ENCODE results near the gene SAMD7. TPM values are rescaled to one million over a fixed set of nuclear protein-coding genes. Genes with fewer than 3 reads are reported as not detected.

The SAMD7 gene
- polyA plus RNA-seq, 3 donors = not detected

DNA sequence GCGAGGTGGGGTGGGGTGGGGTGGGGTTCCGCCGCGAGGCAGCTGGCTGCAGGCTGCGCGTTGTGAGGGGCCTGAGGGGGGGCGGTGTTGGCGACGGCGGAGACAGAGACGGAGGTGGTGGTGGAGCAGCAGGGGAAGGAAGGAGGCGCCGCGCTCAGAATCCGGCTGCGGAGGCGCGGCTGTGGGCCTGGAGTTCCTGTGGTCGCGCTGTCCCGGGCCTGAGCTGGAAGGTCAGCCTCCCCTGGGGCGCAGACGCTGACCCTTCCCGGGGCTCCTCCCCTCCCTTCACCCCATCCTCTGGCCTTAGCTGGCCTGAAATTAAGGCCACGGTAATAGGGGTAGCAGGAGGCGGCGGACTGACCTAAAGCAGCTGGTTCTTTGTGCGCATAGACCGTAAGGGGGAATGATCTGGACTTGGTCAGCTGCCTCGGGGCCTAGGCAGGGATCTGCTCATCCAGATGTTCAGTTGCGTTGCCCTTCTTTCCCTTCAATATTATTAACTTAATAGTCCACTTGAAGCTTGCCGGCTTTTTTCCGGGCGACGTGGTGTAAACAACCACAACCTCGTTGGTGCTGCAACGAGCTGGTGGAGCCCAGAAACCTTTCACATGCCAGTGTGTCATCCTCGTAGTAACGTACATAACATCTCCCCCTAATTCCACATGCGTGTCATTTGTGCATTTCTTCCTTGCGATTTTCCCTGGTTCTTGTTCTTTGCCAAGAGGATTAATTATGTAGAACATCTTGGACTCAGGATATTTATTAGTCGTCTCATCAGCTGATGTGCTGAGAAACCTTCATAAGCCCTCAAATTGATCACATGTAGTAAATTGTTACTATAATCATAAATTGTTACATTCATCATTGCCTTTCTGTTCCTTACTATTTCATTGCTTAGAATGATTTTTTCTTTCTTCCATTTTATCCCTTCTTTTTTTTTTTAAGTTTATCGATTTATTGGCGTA is 55.9 kb downstream of the SAMD7 start:
- Histone ChIP-seq H3K27ac (ENCODE audit: low read depth in 1 of 2, low read length in 2 of 2) (peak overlapping the region; percentile 95 to 98), H3K4me1 (ENCODE audit: control insufficient read depth in 1 of 2, insufficient read depth in 2 of 2, low read length in 2 of 2) (peaks cover 27 to 36% of the 10 kb centered on the region in 2 donors), H4K20me1 (ENCODE audit: insufficient read depth, low read length) (peaks cover 15% of the 10 kb centered on the region), H3K4me2 (replicated peaks; ENCODE audit: extremely low read depth, low read length, poor library complexity, severe bottlenecking) (peak overlapping the region; percentile 73), H3K4me3 (replicated peaks in 1 of 3; ENCODE audit: low read depth in 2 of 3, low read length in 3 of 3) (peak overlapping the region; percentile 78 to 88 (median 81)), H3K9ac (ENCODE audit: insufficient read depth, low read length, poor library complexity, severe bottlenecking) (peak overlapping the region; percentile 97), H3K79me2 (ENCODE audit: insufficient read depth, low read length) (peaks cover 61% of the 10 kb centered on the region), H3K9me3 (replicated peaks in 1 of 2; ENCODE audit: control insufficient read depth in 1 of 2, insufficient read depth in 1 of 2, low read length in 2 of 2) (no peaks in the 10 kb centered on the region), H3K36me3 (replicated peaks in 1 of 2; ENCODE audit: control insufficient read depth in 1 of 2, insufficient read depth in 2 of 2, low read length in 2 of 2) (peaks cover 7 to 17% of the 10 kb centered on the region in 2 donors), H2AFZ (ENCODE audit: insufficient read depth, low read depth, low read length, poor library complexity, severe bottlenecking) (peak overlapping the region; percentile 7), H3K27me3 (ENCODE audit: control insufficient read depth in 2 of 2, insufficient read depth in 2 of 2, low read length in 2 of 2) (no peaks in the 10 kb centered on the region)
- TF ChIP-seq, protein P1, sequence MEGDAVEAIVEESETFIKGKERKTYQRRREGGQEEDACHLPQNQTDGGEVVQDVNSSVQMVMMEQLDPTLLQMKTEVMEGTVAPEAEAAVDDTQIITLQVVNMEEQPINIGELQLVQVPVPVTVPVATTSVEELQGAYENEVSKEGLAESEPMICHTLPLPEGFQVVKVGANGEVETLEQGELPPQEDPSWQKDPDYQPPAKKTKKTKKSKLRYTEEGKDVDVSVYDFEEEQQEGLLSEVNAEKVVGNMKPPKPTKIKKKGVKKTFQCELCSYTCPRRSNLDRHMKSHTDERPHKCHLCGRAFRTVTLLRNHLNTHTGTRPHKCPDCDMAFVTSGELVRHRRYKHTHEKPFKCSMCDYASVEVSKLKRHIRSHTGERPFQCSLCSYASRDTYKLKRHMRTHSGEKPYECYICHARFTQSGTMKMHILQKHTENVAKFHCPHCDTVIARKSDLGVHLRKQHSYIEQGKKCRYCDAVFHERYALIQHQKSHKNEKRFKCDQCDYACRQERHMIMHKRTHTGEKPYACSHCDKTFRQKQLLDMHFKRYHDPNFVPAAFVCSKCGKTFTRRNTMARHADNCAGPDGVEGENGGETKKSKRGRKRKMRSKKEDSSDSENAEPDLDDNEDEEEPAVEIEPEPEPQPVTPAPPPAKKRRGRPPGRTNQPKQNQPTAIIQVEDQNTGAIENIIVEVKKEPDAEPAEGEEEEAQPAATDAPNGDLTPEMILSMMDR (IDR thresholded peaks at IDR 0.05) = no peak
- peaks cover 0 to 4% (median 0%) of the 10 kb centered on the region in 7 donors for H3K9me3 Mint-ChIP-seq
- peak overlapping the region; percentile 96 to 99 (median 98) for H3K27ac Mint-ChIP-seq
- H3K36me3 Mint-ChIP-seq = peaks cover 21% of the 10 kb centered on the region in 2 donors
- intact Hi-C loops (cut with micrococcal nuclease) = loop anchor here (2.0 to 10.0 kb wide), 5 partner anchors 35 to 390 kb away; partner anchors contain the start of genes ACTRT3 (in 2 of the 2), TERC (in 2 of the 2), LRRC31 (in 1 of the 2) and SKIL (in 1 of the 2)
- peaks cover 0 to 2% (median 2%) of the 10 kb centered on the region in 3 donors for H3K27me3 Mint-ChIP-seq (ENCODE audit: low read depth in 3 of 3)
- H3K4me3 Mint-ChIP-seq = peak overlapping the region; percentile 93 to 94
- peak; percentile 62 to 85 (median 73) for DNase-seq
- H3K4me1 Mint-ChIP-seq = peaks cover 52% of the 10 kb centered on the region
- WGBS (ENCODE audit: insufficient coverage) = 0% methylated on average over 18 of the region's 44 CpGs

GRCh38 chr3:169968224-169968885 is 57.0 kb downstream of the SAMD7 start:
- H3K36me3 Mint-ChIP-seq = peaks cover 24 to 25% of the 10 kb centered on the region in 2 donors
- no peaks in the 10 kb centered on the region for H3K9me3 ChIP-seq (replicated peaks in 1 of 2; ENCODE audit: control insufficient read depth in 1 of 2, insufficient read depth in 1 of 2, low read length in 2 of 2)
- peak overlapping the region in 1 of 3 experiments; percentile 81 for H3K4me3 ChIP-seq (replicated peaks in 1 of 3; ENCODE audit: low read depth in 2 of 3, low read length in 3 of 3)
- H4K20me1 ChIP-seq (ENCODE audit: insufficient read depth, low read length) = peaks cover 22% of the 10 kb centered on the region
- H3K27me3 Mint-ChIP-seq (ENCODE audit: low read depth in 3 of 3) = peaks cover 0 to 2% (median 0%) of the 10 kb centered on the region in 3 donors
- TF ChIP-seq, protein P1 (IDR thresholded peaks at IDR 0.05) = no peak
- H3K9me3 Mint-ChIP-seq = peaks cover 0 to 4% (median 0%) of the 10 kb centered on the region in 7 donors
- H3K27ac Mint-ChIP-seq = peak overlapping the region; percentile 6 to 99 (median 97)
- peak overlapping the region; percentile 73 for H3K4me2 ChIP-seq (replicated peaks; ENCODE audit: extremely low read depth, low read length, poor library complexity, severe bottlenecking)
- peaks cover 53% of the 10 kb centered on the region for H3K4me1 Mint-ChIP-seq
- H3K4me1 ChIP-seq (ENCODE audit: control insufficient read depth in 1 of 2, insufficient read depth in 2 of 2, low read length in 2 of 2) = peaks cover 27 to 36% of the 10 kb centered on the region in 2 donors
- peak overlapping the region in 1 of 2 donors; percentile 95 for H3K27ac ChIP-seq (ENCODE audit: low read depth in 1 of 2, low read length in 2 of 2)
- intact Hi-C loops (cut with micrococcal nuclease) = loop anchor here (5.0 to 10.0 kb wide), 4 partner anchors 36 to 204 kb away; partner anchors contain the start of genes ACTRT3 (in 2 of the 2), TERC (in 2 of the 2) and LRRC31 (in 1 of the 2)
- H3K36me3 ChIP-seq (replicated peaks in 1 of 2; ENCODE audit: control insufficient read depth in 1 of 2, insufficient read depth in 2 of 2, low read length in 2 of 2) = peaks cover 7 to 20% of the 10 kb centered on the region in 2 donors
- H3K9ac ChIP-seq (ENCODE audit: insufficient read depth, low read length, poor library complexity, severe bottlenecking) = no peak overlapping the region
- H3K4me3 Mint-ChIP-seq = peak overlapping the region; percentile 93 to 94
- no peaks in the 10 kb centered on the region for H3K27me3 ChIP-seq (ENCODE audit: control insufficient read depth in 2 of 2, insufficient read depth in 2 of 2, low read length in 2 of 2)
- WGBS (ENCODE audit: insufficient coverage) = no CpG with 5 or more reads among the region's 2 CpGs
- H3K79me2 ChIP-seq (ENCODE audit: insufficient read depth, low read length) = peaks cover 72% of the 10 kb centered on the region
- DNase-seq = no peak
- no peak overlapping the region for H2AFZ ChIP-seq (ENCODE audit: insufficient read depth, low read depth, low read length, poor library complexity, severe bottlenecking)
